ENCODE data around the gene NCOA7.

Gene NCOA7

GRCh38 chr6:125858427-125859320 lies 67.9 kb downstream of the NCOA7 start:
- TF ChIP-seq, protein P1, sequence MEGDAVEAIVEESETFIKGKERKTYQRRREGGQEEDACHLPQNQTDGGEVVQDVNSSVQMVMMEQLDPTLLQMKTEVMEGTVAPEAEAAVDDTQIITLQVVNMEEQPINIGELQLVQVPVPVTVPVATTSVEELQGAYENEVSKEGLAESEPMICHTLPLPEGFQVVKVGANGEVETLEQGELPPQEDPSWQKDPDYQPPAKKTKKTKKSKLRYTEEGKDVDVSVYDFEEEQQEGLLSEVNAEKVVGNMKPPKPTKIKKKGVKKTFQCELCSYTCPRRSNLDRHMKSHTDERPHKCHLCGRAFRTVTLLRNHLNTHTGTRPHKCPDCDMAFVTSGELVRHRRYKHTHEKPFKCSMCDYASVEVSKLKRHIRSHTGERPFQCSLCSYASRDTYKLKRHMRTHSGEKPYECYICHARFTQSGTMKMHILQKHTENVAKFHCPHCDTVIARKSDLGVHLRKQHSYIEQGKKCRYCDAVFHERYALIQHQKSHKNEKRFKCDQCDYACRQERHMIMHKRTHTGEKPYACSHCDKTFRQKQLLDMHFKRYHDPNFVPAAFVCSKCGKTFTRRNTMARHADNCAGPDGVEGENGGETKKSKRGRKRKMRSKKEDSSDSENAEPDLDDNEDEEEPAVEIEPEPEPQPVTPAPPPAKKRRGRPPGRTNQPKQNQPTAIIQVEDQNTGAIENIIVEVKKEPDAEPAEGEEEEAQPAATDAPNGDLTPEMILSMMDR (IDR thresholded peaks at IDR 0.05; ENCODE audit: borderline replicate concordance, insufficient read depth, low read depth, low read length), result no peak
- no peak overlapping the region for H3K4me3 ChIP-seq (ENCODE audit: low read depth, low read length)

DNA sequence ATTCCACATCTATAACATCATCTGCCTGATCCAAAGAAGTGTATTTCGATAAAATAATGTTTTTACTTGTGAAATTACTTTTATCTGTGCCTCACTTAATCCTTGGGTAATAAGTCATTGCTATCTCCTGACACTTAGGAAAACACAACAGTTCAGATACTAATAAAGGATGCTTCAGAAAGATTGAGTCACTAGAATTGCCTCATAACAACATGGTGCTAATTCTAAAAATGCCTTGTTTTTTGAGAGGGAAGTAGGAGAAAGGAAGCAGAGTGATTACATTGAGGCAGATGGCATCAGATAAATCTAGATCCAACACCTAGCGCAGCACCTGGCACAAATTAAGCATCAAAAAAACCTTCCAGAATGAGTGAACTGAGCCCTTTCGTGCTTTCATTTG lies 69.0 kb downstream of the NCOA7 start:
- TF ChIP-seq, protein P1 (IDR thresholded peaks at IDR 0.05; ENCODE audit: borderline replicate concordance, insufficient read depth, low read depth, low read length), result no peak

GRCh38 chr6:125863023-125863422 lies 72.3 kb downstream of the NCOA7 start:
- no peak overlapping the region for H3K4me3 ChIP-seq (ENCODE audit: low read depth, low read length)
- TF ChIP-seq, protein P1 (IDR thresholded peaks at IDR 0.05; ENCODE audit: borderline replicate concordance, insufficient read depth, low read depth, low read length), result no peak

More for the DNA sequence above, 69.0 kb downstream of the NCOA7 start:
- no peak overlapping the region for H3K4me3 ChIP-seq (ENCODE audit: low read depth, low read length)

DNA sequence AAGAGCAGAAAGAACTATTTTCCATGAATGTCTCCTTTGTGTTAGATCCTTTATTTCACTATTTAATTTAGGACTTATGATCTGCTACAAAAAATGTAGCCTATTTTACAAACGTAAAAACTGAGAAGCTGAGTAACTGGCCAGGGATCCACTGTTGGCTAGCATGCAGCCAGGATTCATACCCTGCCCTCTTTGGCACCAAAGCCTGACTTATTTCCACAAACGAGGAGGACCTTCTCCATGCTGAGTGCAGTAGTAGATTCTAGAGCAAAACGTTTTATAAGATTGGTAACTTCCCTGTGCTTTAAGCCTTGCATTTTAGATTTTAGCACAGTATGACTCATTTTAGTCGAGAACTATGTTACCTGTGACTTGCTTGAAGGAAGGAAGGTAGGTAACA lies 74.3 kb downstream of the NCOA7 start:
- TF ChIP-seq, protein P1 (IDR thresholded peaks at IDR 0.05; ENCODE audit: borderline replicate concordance, insufficient read depth, low read depth, low read length), result no peak

DNA sequence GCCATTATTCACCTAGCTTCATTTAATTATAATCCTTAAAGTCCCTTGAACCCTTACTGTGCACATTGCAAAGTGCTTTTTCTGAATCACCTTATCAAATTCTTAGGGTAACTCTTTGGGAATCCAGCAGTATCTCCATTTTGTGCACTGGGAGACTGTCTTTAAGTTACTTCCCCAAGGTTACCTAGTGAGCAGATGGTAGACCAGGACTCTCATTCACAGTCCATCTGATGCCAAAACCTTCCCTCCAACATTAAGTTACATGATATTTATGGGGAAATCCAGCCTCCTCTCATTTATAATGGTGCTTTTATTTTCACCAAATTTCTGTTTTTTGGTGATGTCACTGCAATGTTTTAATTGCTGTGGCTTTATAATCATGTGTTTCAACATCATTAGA lies 75.7 kb downstream of the NCOA7 start:
- no peak overlapping the region for H3K4me3 ChIP-seq (ENCODE audit: low read depth, low read length)
- TF ChIP-seq, protein P1 (IDR thresholded peaks at IDR 0.05; ENCODE audit: borderline replicate concordance, insufficient read depth, low read depth, low read length), result no peak

More for the DNA sequence above, 74.3 kb downstream of the NCOA7 start:
- no peak overlapping the region for H3K4me3 ChIP-seq (ENCODE audit: low read depth, low read length)

GRCh38 chr6:125867483-125867942 lies 76.8 kb downstream of the NCOA7 start:
- TF ChIP-seq, protein P1 (IDR thresholded peaks at IDR 0.05; ENCODE audit: borderline replicate concordance, insufficient read depth, low read depth, low read length), result no peak
- H3K4me3 ChIP-seq (ENCODE audit: low read depth, low read length), result no peak overlapping the region

DNA sequence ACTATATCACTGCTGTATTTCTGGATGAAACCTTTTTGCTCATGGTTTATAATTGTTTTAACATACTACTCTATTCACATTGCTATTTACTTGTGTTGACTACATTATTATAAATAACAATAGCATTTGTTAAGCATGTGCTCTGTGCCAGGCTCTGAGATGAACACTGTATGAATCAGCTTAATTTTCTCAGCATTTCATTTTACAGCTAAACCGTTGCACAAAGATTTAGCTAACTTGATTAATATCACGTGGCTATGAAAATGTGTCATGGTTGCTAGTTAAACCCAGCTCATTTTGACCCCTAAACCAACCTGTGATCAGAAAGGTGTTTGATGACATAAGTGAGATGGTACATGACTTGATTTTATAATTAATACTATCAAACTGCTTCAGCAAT lies 77.5 kb downstream of the NCOA7 start:
- TF ChIP-seq, protein P1 (IDR thresholded peaks at IDR 0.05; ENCODE audit: borderline replicate concordance, insufficient read depth, low read depth, low read length), result no peak
- no peak overlapping the region for H3K4me3 ChIP-seq (ENCODE audit: low read depth, low read length)
